Naive thymus-derived CD4-positive, alpha-beta T cell (primary cell): ENCODE data around the gene CHKA. TPM values are rescaled to one million over a fixed set of nuclear protein-coding genes. Genes with fewer than 3 reads are reported as not detected.
"Not testable (repeated sequence)": the region's sequence is repeated elsewhere in the genome, so short reads cannot be mapped to it uniquely, and the experiment has no call there.

Source experiments
- ATAC-seq: fragments of 150-1000 bp; cut with Tn5 transposase; 2 replicates; pipeline ENCODE4 v1.10.0; 2021; ENCODE audit warnings: mild to moderate bottlenecking, moderate library complexity
- CTCF ChIA-PET: fragments of 350-600 bp; sonication (Branson Sonifier 250); formaldehyde crosslinking; loops from one replicate; lab custom pipeline; 2021; ENCODE audit warnings: antibody characterized with exemption; lab: Charles Lee
- POLR2A ChIA-PET: fragments of 350-600 bp; sonication (Branson Sonifier 250); formaldehyde crosslinking; loops from one replicate; lab custom pipeline; 2021; ENCODE audit warnings: antibody characterized with exemption, inconsistent platforms; lab: Charles Lee
- DNase-seq, 9 donors: peaks; one replicate each; pipeline versions ENCODE4 v3.0.0 to v3.0.0-alpha.2; 2020 to 2022; ENCODE audit warnings: mixed read lengths in 1 of 9
- H3K27ac ChIP-seq: one replicate; pipeline ENCODE4 v1.7.0; 2013; ENCODE audit warnings: mild to moderate bottlenecking, low read depth, low read length, moderate library complexity
- H3K27me3 ChIP-seq, 2 donors: one replicate each; pipeline ENCODE4 v1.7.0; 2013; ENCODE audit warnings: low read length in 2 of 2, mild to moderate bottlenecking in 2 of 2, moderate library complexity in 2 of 2; ENCODE audit not compliant: control insufficient read depth in 2 of 2, insufficient read depth in 2 of 2
- H3K36me3 ChIP-seq, 3 experiments: 1 replicate in 2 of 3; 2 replicates in 1 of 3; pipeline ENCODE4 v1.7.0; 2013; ENCODE audit warnings: low read length in 3 of 3, mild to moderate bottlenecking in 3 of 3, moderate library complexity in 1 of 3; ENCODE audit not compliant: insufficient read depth in 3 of 3, control insufficient read depth in 2 of 3
- H3K4me1 ChIP-seq, 2 donors: one replicate each; pipeline ENCODE4 v1.7.0; 2013; ENCODE audit warnings: low read length in 2 of 2, mild to moderate bottlenecking in 2 of 2, moderate library complexity in 1 of 2; ENCODE audit not compliant: control insufficient read depth in 2 of 2, insufficient read depth in 2 of 2
- H3K4me3 ChIP-seq: 2 replicates; pipeline ENCODE4 v1.7.0; 2013; ENCODE audit warnings: mild to moderate bottlenecking, low read length
- H3K9me3 ChIP-seq, 3 experiments: 1 replicate in 2 of 3; 2 replicates in 1 of 3; pipeline ENCODE4 v1.7.0; 2013; ENCODE audit warnings: low read length in 3 of 3; ENCODE audit not compliant: control insufficient read depth in 2 of 3
- H3K27ac Mint-ChIP-seq, 9 donors: one replicate each; pipeline ENCODE4 v1.8.0; 2020 to 2022; ENCODE audit warnings: mixed read lengths in 9 of 9, mild to moderate bottlenecking in 8 of 9, moderate library complexity in 5 of 9, inconsistent platforms in 2 of 9
- H3K27me3 Mint-ChIP-seq, 5 donors: one replicate each; pipeline ENCODE4 v1.8.0; 2021 to 2022; ENCODE audit warnings: mixed read lengths in 5 of 5, mild to moderate bottlenecking in 1 of 5
- H3K36me3 Mint-ChIP-seq, 5 donors: one replicate each; pipeline ENCODE4 v1.8.0; 2020 to 2022; ENCODE audit warnings: mixed read lengths in 5 of 5, mild to moderate bottlenecking in 3 of 5, inconsistent platforms in 1 of 5
- H3K4me1 Mint-ChIP-seq, 7 donors: one replicate each; pipeline ENCODE4 v1.8.0; 2020 to 2022; ENCODE audit warnings: mixed read lengths in 7 of 7, mild to moderate bottlenecking in 3 of 7, inconsistent platforms in 1 of 7
- H3K4me3 Mint-ChIP-seq, 10 donors: one replicate each; pipeline ENCODE4 v1.8.0; 2020 to 2022; ENCODE audit warnings: mild to moderate bottlenecking in 10 of 10, mixed read lengths in 10 of 10, moderate library complexity in 6 of 10, inconsistent platforms in 2 of 10
- H3K9me3 Mint-ChIP-seq, 11 donors: one replicate each; pipeline ENCODE4 v1.8.0; 2020 to 2022; ENCODE audit warnings: mixed read lengths in 11 of 11, mild to moderate bottlenecking in 4 of 11, inconsistent platforms in 1 of 11, moderate library complexity in 1 of 11
- intact Hi-C, 2 donors: fragments of 100-400 bp; cut with micrococcal nuclease; formaldehyde crosslinking; loops; one replicate each; pipeline ENCODE4 v1.15.1; 2023
- polyA plus RNA-seq, 2 donors: library from polyadenylated mRNA; unstranded; fragments of 300-500 nt; fragmentation: Illumina TruSeq; gene quantifications; one replicate each; pipeline ENCODE4 v1.2.3, GENCODE V29; 2021
- total RNA-seq, 6 experiments: library from RNA in 5 of 6; stranded (reverse) in 5 of 6; gene quantifications; 1 replicate in 5 of 6; 2 replicates in 1 of 6; pipeline ENCODE4 v1.2.3 and lab custom pipeline; 2021 to 2026

CHKA gene
- total and polyA plus RNA-seq, 7 experiments from 2014 or later: 1.4 to 31.3 (median 7.1) TPM

- DNase-seq (no peak), ATAC-seq (no peak)
- Histone ChIP-seq H3K36me3 (no peaks in the 10 kb centered on the region), H3K4me3 (no peak overlapping the region), H3K4me1 (no peaks in the 10 kb centered on the region), H3K9me3 (no peaks in the 10 kb centered on the region), H3K27ac (no peak overlapping the region), H3K27me3 (no peaks in the 10 kb centered on the region)
- POLR2A ChIA-PET: no interaction called here
- Mint-ChIP-seq H3K27me3 (no peaks in the 10 kb centered on the region), H3K9me3 (no peaks in the 10 kb centered on the region), H3K36me3 (no peaks in the 10 kb centered on the region), H3K4me3 (no peak overlapping the region), H3K27ac (no peak overlapping the region), H3K4me1 (peaks cover 4 to 14% (median 8%) of the 10 kb centered on the region in 7 donors)
- CTCF ChIA-PET: no interaction called here
- intact Hi-C loops: no loop called here
Measured at GRCh38 chr11:68093565-68093964, 27.6 kb downstream of the CHKA start.

GRCh38 chr11:68092946-68093345, 28.2 kb downstream of the CHKA start:
- H3K4me3 Mint-ChIP-seq, intact Hi-C loops, H3K27ac Mint-ChIP-seq, CTCF ChIA-PET, DNase-seq, ATAC-seq, H3K27me3 Mint-ChIP-seq, H3K9me3 Mint-ChIP-seq, POLR2A ChIA-PET, H3K4me1 ChIP-seq, H3K27ac ChIP-seq, H3K4me3 ChIP-seq, H3K27me3 ChIP-seq, H3K36me3 ChIP-seq, H3K9me3 ChIP-seq, H3K36me3 Mint-ChIP-seq: not testable (repeated sequence)
- peaks cover 4 to 11% (median 8%) of the 10 kb centered on the region in 7 donors for H3K4me1 Mint-ChIP-seq

- Histone ChIP-seq H3K36me3 (no peaks in the 10 kb centered on the region), H3K27ac (no peak overlapping the region), H3K9me3 (no peaks in the 10 kb centered on the region), H3K27me3 (no peaks in the 10 kb centered on the region), H3K4me1 (no peaks in the 10 kb centered on the region), H3K4me3 (no peak overlapping the region)
- Mint-ChIP-seq H3K9me3 (no peaks in the 10 kb centered on the region), H3K27ac (no peak overlapping the region), H3K27me3 (no peaks in the 10 kb centered on the region), H3K36me3 (no peaks in the 10 kb centered on the region), H3K4me3 (no peak overlapping the region), H3K4me1 (peaks cover 4 to 11% (median 7%) of the 10 kb centered on the region in 7 donors)
- no peak for ATAC-seq
- intact Hi-C loops: no loop called here
- CTCF ChIA-PET: no interaction called here
- DNase-seq: no peak
- POLR2A ChIA-PET: no interaction called here
Measured at GRCh38 chr11:68092411-68092810, 28.8 kb downstream of the CHKA start.

GRCh38 chr11:68090706-68091105, 30.5 kb downstream of the CHKA start:
- H3K9me3 ChIP-seq: no peaks in the 10 kb centered on the region
- POLR2A ChIA-PET: interaction anchor here (0.9 to 1.7 kb wide), 2 partner anchors 9 to 12 kb away, joined by 3 to 6 read pairs; no protein-coding TSS in a partner anchor
- Mint-ChIP-seq H3K27ac (no peak overlapping the region), H3K4me3 (no peak overlapping the region), H3K9me3 (no peaks in the 10 kb centered on the region), H3K36me3 (no peaks in the 10 kb centered on the region), H3K27me3 (no peaks in the 10 kb centered on the region), H3K4me1 (peaks cover 4 to 11% (median 7%) of the 10 kb centered on the region in 7 donors)
- no peak overlapping the region for H3K27ac ChIP-seq
- ATAC-seq: peak; percentile 89
- H3K27me3 ChIP-seq: no peaks in the 10 kb centered on the region
- CTCF ChIA-PET: interaction anchor here (0.6 kb wide), 1 partner anchor 11 kb away, joined by 3 read pairs; no protein-coding TSS in a partner anchor
- intact Hi-C loops: no loop called here
- H3K36me3 ChIP-seq: no peaks in the 10 kb centered on the region
- no peaks in the 10 kb centered on the region for H3K4me1 ChIP-seq
- no peak overlapping the region for H3K4me3 ChIP-seq
- no peak for DNase-seq

GRCh38 chr11:68090287-68090686, 30.9 kb downstream of the CHKA start:
- Mint-ChIP-seq H3K36me3 (no peaks in the 10 kb centered on the region), H3K4me3 (no peak overlapping the region)
- POLR2A ChIA-PET: interaction anchor here (0.9 to 1.7 kb wide), 2 partner anchors 9 to 11 kb away, joined by 3 to 6 read pairs; no protein-coding TSS in a partner anchor

GRCh38 chr11:68089679-68090078, 31.5 kb downstream of the CHKA start:
- H3K27ac ChIP-seq: no peak overlapping the region
- no peak overlapping the region for H3K4me3 ChIP-seq
- no peaks in the 10 kb centered on the region for H3K9me3 ChIP-seq
- Mint-ChIP-seq H3K9me3 (no peaks in the 10 kb centered on the region), H3K4me3 (no peak overlapping the region), H3K36me3 (no peaks in the 10 kb centered on the region), H3K27me3 (no peaks in the 10 kb centered on the region), H3K27ac (no peak overlapping the region), H3K4me1 (peaks cover 4 to 11% (median 7%) of the 10 kb centered on the region in 7 donors)
- ATAC-seq (no peak), DNase-seq (no peak)
- H3K36me3 ChIP-seq: no peaks in the 10 kb centered on the region
- intact Hi-C loops: no loop called here
- POLR2A ChIA-PET: no interaction called here
- H3K4me1 ChIP-seq: no peaks in the 10 kb centered on the region
- CTCF ChIA-PET: no interaction called here
- no peaks in the 10 kb centered on the region for H3K27me3 ChIP-seq

More at GRCh38 chr11:68090287-68090686, 30.9 kb downstream of the CHKA start:
- Histone ChIP-seq H3K36me3 (no peaks in the 10 kb centered on the region), H3K4me3 (no peak overlapping the region), H3K27me3 (no peaks in the 10 kb centered on the region), H3K27ac (no peak overlapping the region), H3K9me3 (no peaks in the 10 kb centered on the region), H3K4me1 (no peaks in the 10 kb centered on the region)
- DNase-seq: no peak
- Mint-ChIP-seq H3K27ac (no peak overlapping the region), H3K27me3 (no peaks in the 10 kb centered on the region), H3K9me3 (no peaks in the 10 kb centered on the region), H3K4me1 (peaks cover 4 to 11% (median 7%) of the 10 kb centered on the region in 7 donors)
- intact Hi-C loops: no loop called here
- ATAC-seq: no peak
- CTCF ChIA-PET: no interaction called here

GRCh38 chr11:68083517-68083916, 37.7 kb downstream of the CHKA start:
- no peaks in the 10 kb centered on the region for H3K9me3 Mint-ChIP-seq
- H3K27ac ChIP-seq: no peak overlapping the region
- H3K36me3 Mint-ChIP-seq: peaks cover 0 to 9% (median 4%) of the 10 kb centered on the region in 5 donors
- ChIA-PET CTCF (no interaction called here), POLR2A (no interaction called here)
- DNase-seq (no peak), ATAC-seq (no peak)
- H3K4me1 ChIP-seq: no peaks in the 10 kb centered on the region
- no peaks in the 10 kb centered on the region for H3K9me3 ChIP-seq
- no peaks in the 10 kb centered on the region for H3K4me1 Mint-ChIP-seq
- H3K4me3 Mint-ChIP-seq: no peak overlapping the region
- H3K27me3 ChIP-seq: no peaks in the 10 kb centered on the region
- no peak overlapping the region for H3K4me3 ChIP-seq
- no peak overlapping the region for H3K27ac Mint-ChIP-seq
- no peaks in the 10 kb centered on the region for H3K27me3 Mint-ChIP-seq
- H3K36me3 ChIP-seq: no peaks in the 10 kb centered on the region
- intact Hi-C loops: no loop called here
